Endothelial cell of umbilical vein (primary cell): ENCODE results near the gene ZBTB44.

ENCODE experiments used
- CTCF ChIP-seq, 2 donors: IDR thresholded peaks; 1 replicate in 1 of 2; 2 replicates in 1 of 2; pipeline ENCODE4 v1.5.1; 2011; ENCODE audit warnings: low read length in 2 of 2, mild to moderate bottlenecking in 2 of 2, moderate library complexity in 2 of 2, control low read depth in 1 of 2, inconsistent platforms in 1 of 2, low read depth in 1 of 2; ENCODE audit not compliant: insufficient read depth in 1 of 2; ENCODE audit errors: extremely low read depth in 1 of 2
- EZH2 ChIP-seq: IDR thresholded peaks from 2 replicates; pipeline ENCODE4 v1.6.1; 2012; ENCODE audit warnings: borderline replicate concordance, low read depth, mild to moderate bottlenecking, moderate library complexity, low read length, inconsistent platforms; ENCODE audit not compliant: severe bottlenecking
- GATA2 ChIP-seq: IDR thresholded peaks from 2 replicates; pipeline ENCODE4 v1.7.0; 2011; ENCODE audit warnings: low read depth, mild to moderate bottlenecking, moderate library complexity, mixed read lengths, low read length; ENCODE audit not compliant: insufficient read length, insufficient read depth
- JUN ChIP-seq: IDR thresholded peaks from 2 replicates; pipeline ENCODE4 v1.6.1; 2011; ENCODE audit warnings: borderline replicate concordance, low read depth; ENCODE audit not compliant: insufficient read length, insufficient read depth
- MAX ChIP-seq: IDR thresholded peaks from 2 replicates; pipeline ENCODE4 v1.6.1; 2011; ENCODE audit not compliant: insufficient read depth, insufficient read length
- MYC ChIP-seq: IDR thresholded peaks from one replicate; pipeline ENCODE4 v1.6.1; 2011; ENCODE audit warnings: mild to moderate bottlenecking, low read depth, low read length
- POLR2A ChIP-seq: IDR thresholded peaks from 2 replicates; pipeline ENCODE4 v1.6.1; 2012; ENCODE audit warnings: low read depth, mild to moderate bottlenecking, control low read depth, low read length
- POLR2AphosphoS5 ChIP-seq: IDR thresholded peaks from 2 replicates; pipeline ENCODE4 v1.6.1; 2012; ENCODE audit warnings: low read depth, mild to moderate bottlenecking, control low read depth, low read length, moderate library complexity; ENCODE audit not compliant: insufficient read depth

- TF ChIP-seq CTCF (IDR thresholded peaks at IDR 0.05; ENCODE audit: extremely low read depth in 1 of 2, insufficient read depth in 1 of 2, low read depth in 1 of 2, low read length in 2 of 2) (no peak), EZH2 (no peak), POLR2A (no peak), GATA2 (no peak), POLR2AphosphoS5 (no peak), MYC (no peak), MAX (no peak), JUN (no peak)
These were observed 116.4 kb downstream of the ZBTB44 start for GRCh38 chr11:130198292-130198691.
